ENCODE measurements around the gene PRF1.
A peak's percentile ranks its signal among the peaks of the same experiment; 100 is the strongest.

The PRF1 gene

DNA sequence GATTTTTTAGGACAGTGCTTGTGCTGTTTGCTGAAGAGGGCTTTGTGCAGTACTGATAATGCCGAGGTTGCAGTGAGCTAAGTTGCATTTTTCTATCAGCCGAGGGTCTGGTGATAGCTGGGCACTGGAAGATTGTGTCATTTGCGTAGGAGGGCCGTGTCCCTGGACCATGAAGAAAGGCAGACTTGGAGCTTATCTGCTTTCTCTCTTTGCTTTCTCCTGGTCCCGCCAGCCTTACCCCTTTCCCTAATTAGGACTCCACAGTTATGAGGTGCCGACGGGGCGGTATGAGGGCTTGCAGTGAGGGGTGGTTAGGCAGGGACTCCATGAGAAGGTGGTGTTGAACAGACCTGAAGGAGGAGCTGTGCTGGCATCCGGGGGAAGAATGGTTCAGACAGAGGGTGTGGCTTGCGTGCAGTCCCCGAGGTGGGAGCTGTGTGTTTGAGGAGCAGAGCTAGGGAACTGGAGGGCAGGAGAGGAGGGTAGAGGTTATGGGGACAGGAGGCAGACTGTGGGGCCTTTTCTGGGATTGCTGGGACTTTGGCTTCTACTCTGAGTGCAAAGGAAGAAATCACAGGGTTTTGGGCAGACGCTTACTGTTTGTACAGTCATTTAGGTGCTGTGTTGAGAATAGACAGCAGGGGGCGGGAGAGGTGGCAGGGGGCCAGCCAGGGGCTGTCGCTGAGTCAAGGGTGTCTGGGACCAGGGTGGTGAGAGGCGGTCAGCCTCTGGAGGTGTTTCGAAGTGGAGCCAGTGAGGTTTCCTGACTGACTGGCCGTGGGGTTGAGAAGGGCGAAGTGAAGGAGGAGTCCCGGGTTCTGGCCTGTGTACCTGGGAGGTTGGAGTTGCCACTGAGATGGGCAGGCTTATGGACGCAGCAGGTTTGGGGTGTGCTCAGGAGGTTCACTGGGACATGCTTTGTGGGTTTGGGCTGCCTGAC is 43.4 kb downstream of the PRF1 start:
- no peak overlapping the region for H3K27ac ChIP-seq

DNA sequence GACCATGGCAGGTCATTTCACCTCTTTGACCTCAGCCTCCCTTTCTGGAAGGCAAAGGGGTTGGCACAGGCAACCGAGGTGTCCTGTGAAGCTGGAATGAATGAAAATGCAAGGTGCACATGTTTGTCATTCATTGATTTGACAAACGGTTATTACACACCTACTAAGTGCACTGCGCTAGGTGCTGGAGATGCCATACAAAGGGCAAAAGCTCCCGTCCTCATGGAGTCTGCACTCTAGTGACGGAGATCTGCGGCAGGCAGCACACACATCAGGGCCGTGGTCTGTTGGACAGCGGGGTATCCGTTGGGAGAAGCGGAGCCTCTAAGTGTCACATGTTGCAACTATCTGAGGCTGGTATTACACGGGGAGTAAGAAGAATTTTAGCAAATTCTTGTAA is 44.2 kb downstream of the PRF1 start:
- no peak overlapping the region for H3K27ac ChIP-seq

More for the DNA sequence above, 43.4 kb downstream of the PRF1 start:
- TF ChIP-seq, protein P1, sequence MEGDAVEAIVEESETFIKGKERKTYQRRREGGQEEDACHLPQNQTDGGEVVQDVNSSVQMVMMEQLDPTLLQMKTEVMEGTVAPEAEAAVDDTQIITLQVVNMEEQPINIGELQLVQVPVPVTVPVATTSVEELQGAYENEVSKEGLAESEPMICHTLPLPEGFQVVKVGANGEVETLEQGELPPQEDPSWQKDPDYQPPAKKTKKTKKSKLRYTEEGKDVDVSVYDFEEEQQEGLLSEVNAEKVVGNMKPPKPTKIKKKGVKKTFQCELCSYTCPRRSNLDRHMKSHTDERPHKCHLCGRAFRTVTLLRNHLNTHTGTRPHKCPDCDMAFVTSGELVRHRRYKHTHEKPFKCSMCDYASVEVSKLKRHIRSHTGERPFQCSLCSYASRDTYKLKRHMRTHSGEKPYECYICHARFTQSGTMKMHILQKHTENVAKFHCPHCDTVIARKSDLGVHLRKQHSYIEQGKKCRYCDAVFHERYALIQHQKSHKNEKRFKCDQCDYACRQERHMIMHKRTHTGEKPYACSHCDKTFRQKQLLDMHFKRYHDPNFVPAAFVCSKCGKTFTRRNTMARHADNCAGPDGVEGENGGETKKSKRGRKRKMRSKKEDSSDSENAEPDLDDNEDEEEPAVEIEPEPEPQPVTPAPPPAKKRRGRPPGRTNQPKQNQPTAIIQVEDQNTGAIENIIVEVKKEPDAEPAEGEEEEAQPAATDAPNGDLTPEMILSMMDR (conservative IDR thresholded peaks at IDR 0.05) = peak; percentile 64

DNA sequence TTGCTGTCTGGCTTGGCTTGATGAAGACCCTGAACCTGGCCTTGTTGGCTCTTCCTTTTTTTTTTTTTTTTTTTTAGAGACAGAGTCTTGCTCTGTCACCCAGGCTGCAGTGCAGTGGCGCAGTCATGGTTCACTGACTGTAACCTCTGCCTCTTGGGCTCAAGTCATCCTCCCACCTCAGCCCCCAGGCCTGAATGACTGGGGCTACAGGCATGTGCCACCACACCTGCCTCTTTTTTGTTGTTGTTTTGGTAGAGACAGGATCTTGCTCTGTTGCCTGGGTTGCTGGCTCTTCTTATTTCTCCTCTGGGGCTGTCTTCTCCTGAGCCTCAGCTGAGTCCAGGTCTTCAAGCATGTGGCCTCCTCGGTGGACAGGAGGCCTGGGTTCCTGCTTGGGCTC is 44.7 kb downstream of the PRF1 start:
- no peak overlapping the region for H3K27ac ChIP-seq
- TF ChIP-seq, protein P1 (conservative IDR thresholded peaks at IDR 0.05) = no peak

More for the DNA sequence above, 44.2 kb downstream of the PRF1 start:
- TF ChIP-seq, protein P1 (conservative IDR thresholded peaks at IDR 0.05) = no peak

DNA sequence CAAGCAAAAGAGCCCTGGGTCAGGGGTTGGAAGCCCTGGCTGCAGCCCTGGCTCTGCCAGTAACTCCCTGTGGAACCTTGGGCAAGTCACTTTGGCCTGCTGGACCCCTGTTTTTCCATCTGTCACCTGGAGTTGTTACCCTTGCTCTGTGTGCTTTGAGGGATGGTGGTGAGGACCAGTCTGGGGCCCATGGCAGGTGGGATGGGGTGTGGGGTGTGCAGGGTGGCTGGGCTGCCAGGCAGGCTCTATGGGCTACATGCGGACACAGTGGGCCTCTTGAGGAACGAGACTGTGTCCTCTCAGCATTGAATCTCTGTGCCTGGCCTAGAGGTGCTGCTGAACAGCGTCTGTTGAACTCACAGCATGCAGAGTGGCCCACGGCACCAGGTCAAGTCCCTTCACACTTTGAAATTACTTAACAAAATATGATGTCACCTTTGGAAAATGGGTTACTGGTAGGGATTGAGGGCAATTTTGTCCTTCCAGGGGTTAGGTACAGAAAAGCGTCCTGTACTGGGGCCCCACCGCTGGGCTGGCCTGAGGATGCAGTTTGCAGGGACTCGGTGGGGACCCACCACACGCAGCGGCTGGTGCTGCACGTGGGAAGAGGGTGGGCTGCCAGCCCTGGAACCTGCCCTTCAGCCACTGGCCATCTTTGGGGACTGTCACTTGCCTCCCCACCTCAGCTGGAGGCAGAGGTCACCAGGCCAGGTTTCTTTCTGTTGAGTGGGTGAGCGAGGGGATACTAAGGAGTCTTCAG is 45.3 kb downstream of the PRF1 start:
- TF ChIP-seq, protein P1 (conservative IDR thresholded peaks at IDR 0.05) = no peak
- no peak overlapping the region for H3K27ac ChIP-seq

DNA sequence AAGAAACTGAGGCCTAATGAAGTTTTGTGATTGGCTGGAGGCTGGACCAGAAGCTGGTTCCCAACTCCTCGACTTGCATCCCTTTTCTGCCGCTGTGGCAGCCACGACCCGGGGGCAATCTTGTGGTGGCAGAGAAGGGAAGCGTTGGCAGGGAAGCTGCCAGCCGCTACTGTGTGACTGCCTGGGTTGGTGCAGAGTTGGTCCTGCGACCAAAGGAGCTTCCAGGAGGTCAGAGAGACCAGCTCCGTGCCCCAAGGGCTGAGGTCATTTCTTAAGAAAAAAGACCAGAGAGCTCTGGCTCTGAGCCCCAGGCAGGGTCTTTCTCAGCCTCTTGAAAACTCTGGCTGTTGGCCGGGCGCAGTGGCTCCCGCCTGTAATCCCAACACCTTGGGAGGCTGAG is 47.2 kb downstream of the PRF1 start:
- TF ChIP-seq, protein P1 (conservative IDR thresholded peaks at IDR 0.05) = no peak
- H3K27ac ChIP-seq = no peak overlapping the region

DNA sequence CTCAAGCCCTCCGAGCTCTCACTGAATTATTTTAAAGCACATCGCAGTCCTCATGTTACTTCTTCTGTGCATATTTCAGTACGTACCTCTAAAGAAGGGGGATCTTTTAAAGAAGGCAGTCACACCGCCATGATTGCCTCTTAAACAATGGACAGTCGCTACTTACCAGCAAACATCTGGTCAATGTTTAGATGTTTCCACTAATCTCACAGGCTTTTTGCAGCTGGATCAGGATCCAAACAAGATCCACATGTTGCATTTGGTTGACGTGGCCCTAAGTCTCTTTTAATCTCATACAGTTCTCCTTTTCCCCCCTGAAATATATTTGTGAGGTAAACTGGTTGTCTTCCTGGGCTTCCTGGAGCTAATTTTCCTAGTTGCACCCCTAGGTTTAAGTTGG is 50.0 kb downstream of the PRF1 start:
- H3K27ac ChIP-seq = no peak overlapping the region
- TF ChIP-seq, protein P1 (conservative IDR thresholded peaks at IDR 0.05) = no peak

DNA sequence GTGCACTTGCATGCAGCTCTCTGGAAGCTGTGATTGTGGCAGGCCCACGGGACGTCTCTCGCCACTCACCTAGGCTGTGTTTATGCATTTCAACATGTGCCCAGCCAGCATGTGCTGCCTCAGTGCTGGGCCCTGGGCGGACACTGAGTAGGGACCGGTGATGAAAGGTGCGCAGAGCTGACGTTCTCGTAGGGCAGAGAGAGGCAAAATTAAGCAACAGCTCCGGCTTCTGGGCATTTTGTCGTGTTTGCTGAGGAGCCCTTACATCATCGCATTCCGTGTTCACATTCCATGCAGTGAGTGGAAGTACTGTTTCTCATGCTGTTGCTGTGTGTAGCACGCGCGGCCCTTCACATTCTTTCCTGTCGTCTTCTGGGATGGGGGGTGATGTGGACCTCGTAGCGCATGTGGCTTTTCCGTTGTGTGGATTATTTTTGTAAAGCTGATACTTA is 50.5 kb downstream of the PRF1 start:
- TF ChIP-seq, protein P1 (conservative IDR thresholded peaks at IDR 0.05) = no peak
- H3K27ac ChIP-seq = no peak overlapping the region
